Stimulated activated CD4-positive, alpha-beta T cell treated with anti-CD3 and anti-CD28 coated beads, Interleukin-4, amount 100 ng/mL, for 24 hours (primary cell): ENCODE data around the gene ARMC3.

ENCODE experiments used
- DNase-seq: peaks from one replicate; pipeline ENCODE4 v3.0.0-alpha.2; 2020

Gene ARMC3

DNA sequence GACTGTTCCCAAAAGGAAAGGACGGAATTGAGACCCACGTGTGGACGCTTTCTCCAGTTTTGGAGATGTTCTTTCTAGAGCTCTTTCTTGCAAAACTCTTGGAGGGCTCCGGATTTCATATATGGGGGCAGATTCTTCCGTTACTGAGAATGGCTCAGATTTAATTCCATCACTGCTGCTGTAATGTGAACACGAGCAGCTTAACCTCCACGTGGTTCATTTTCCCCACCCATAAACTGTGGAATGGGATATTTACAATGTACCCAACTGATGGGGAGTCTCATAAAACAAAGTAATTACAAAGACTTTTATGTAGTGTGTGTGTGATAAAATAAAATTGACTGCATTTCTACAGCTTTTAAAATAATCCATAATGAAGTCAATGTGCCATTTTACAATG, 152.4 kb downstream of the ARMC3 start:
- no peak for DNase-seq

DNA sequence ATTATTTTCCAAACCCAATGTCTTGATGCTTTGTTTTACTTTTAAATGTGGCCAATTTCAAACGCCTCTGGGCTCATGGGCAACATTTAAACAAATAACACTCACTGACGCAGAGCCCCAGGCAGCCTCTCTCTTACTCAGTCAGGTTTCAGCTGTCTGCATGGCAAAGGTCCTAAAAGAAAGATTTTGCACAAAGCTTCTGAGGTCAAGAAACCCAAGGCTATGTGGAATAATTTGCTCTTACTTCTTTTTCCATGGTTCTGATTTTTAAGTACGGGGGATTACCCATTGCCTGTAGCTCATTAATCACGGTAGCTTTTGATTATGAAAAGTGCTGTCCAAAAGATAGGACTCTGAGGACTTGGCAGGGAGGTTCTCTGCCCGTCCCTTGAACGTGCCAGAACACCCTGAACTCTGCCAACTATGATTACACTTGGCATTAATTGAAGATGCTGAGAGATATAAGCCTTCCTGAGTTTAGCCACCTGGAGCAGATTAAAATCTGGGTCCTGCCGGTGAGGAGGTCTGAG, 153.4 kb downstream of the ARMC3 start:
- no peak for DNase-seq

DNA sequence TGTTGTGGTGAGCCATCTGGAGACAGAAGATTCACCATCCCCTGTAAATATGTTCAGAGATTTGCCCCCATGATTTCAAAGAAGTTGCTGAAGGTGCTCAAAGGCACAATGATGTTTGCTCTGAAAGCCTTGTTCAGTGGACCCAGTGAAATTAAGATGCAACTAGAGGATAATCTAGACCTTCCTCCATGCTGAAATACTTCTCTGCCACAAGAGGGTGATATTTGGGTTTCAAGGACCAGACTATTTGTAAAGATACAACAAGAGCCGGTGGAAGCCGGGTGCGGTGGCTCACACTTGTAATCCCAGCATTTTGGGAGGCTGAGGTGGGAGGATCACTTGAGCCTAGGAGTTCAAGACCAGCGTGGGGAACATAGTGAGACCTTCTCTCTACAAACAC, 154.0 kb downstream of the ARMC3 start:
- DNase-seq = no peak
